Activated B cell treated with CpG ODN at 0.5 μM for 24 hours (primary cell): ENCODE measurements around the gene STRN4. TPM values are rescaled to one million over a fixed set of nuclear protein-coding genes. Genes with fewer than 3 reads are reported as not detected.
"Not testable (repeated sequence)": the region's sequence is repeated elsewhere in the genome, so short reads cannot be mapped to it uniquely, and the experiment has no call there.

Experiments
- ATAC-seq: fragments of 200-7000 bp; cut with Tn5 transposase; one replicate; pipeline ENCODE4 v1.10.0; 2021; ENCODE audit warnings: low read depth, mild to moderate bottlenecking, moderate library complexity
- CTCF ChIA-PET: fragments of 350-600 bp; sonication (Branson Sonifier 250); formaldehyde crosslinking; loops from one replicate; lab custom pipeline; 2021; ENCODE audit warnings: antibody characterized with exemption; lab: Charles Lee
- POLR2A ChIA-PET: fragments of 350-600 bp; sonication (Branson Sonifier 250); formaldehyde crosslinking; loops from one replicate; lab custom pipeline; 2021; ENCODE audit warnings: antibody characterized with exemption; lab: Charles Lee
- DNase-seq: peaks from one replicate; pipeline ENCODE4 v3.0.0; 2022
- H3K27ac Mint-ChIP-seq: one replicate; pipeline ENCODE4 v1.8.0; 2020; ENCODE audit warnings: mixed read lengths
- H3K27me3 Mint-ChIP-seq: one replicate; pipeline ENCODE4 v1.8.0; 2021; ENCODE audit warnings: mixed read lengths
- H3K36me3 Mint-ChIP-seq: one replicate; pipeline ENCODE4 v1.8.0; 2021; ENCODE audit warnings: low read depth, mixed read lengths
- H3K4me1 Mint-ChIP-seq: one replicate; pipeline ENCODE4 v1.8.0; 2021; ENCODE audit warnings: mixed read lengths
- H3K4me3 Mint-ChIP-seq: one replicate; pipeline ENCODE4 v1.8.0; 2020; ENCODE audit warnings: mild to moderate bottlenecking, mixed read lengths
- H3K9me3 Mint-ChIP-seq: one replicate; pipeline ENCODE4 v1.8.0; 2020; ENCODE audit warnings: mixed read lengths
- intact Hi-C: fragments of 100-400 bp; cut with micrococcal nuclease; formaldehyde crosslinking; loops from one replicate; pipeline ENCODE4 v1.15.1; 2024
- total RNA-seq: library from RNA; stranded (reverse); gene quantifications from 2 replicates; pipeline ENCODE4 v1.2.3, GENCODE V29; 2022
- TF ChIP-seq, protein P1 (sequence below): fragments of 200-600 bp; IDR thresholded peaks from one replicate; pipeline ENCODE4 v1.8.0; 2022; ENCODE audit warnings: antibody characterized with exemption, mild to moderate bottlenecking

The STRN4 gene
- total RNA-seq, 1 donor from 2014 or later, result 90.4 TPM

GRCh38 chr19:46773018-46773399, 26.8 kb upstream of the STRN4 start:
- intact Hi-C loops, result no loop called here
- H3K4me1 Mint-ChIP-seq, result no peaks in the 10 kb centered on the region
- H3K27me3 Mint-ChIP-seq, result no peaks in the 10 kb centered on the region
- CTCF ChIA-PET, result interaction anchor here (1.4 kb wide), 1 partner anchor 12 kb away, joined by 4 read pairs; no protein-coding TSS in a partner anchor
- peaks cover 46% of the 10 kb centered on the region for H3K36me3 Mint-ChIP-seq
- POLR2A ChIA-PET, result interaction anchor here (0.6 to 1.2 kb wide), 2 partner anchors 15 to 157 kb away, joined by 3 to 5 read pairs; partner anchors contain the start of gene SLC1A5
- no peak overlapping the region for H3K4me3 Mint-ChIP-seq
- no peak overlapping the region for H3K27ac Mint-ChIP-seq
- TF ChIP-seq, protein P1, sequence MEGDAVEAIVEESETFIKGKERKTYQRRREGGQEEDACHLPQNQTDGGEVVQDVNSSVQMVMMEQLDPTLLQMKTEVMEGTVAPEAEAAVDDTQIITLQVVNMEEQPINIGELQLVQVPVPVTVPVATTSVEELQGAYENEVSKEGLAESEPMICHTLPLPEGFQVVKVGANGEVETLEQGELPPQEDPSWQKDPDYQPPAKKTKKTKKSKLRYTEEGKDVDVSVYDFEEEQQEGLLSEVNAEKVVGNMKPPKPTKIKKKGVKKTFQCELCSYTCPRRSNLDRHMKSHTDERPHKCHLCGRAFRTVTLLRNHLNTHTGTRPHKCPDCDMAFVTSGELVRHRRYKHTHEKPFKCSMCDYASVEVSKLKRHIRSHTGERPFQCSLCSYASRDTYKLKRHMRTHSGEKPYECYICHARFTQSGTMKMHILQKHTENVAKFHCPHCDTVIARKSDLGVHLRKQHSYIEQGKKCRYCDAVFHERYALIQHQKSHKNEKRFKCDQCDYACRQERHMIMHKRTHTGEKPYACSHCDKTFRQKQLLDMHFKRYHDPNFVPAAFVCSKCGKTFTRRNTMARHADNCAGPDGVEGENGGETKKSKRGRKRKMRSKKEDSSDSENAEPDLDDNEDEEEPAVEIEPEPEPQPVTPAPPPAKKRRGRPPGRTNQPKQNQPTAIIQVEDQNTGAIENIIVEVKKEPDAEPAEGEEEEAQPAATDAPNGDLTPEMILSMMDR, result no peak
- ATAC-seq (no peak), DNase-seq (no peak)
- no peaks in the 10 kb centered on the region for H3K9me3 Mint-ChIP-seq

GRCh38 chr19:46772170-46773017, 26.1 kb upstream of the STRN4 start:
- Mint-ChIP-seq H3K4me3 (no peak overlapping the region), H3K36me3 (peaks cover 41% of the 10 kb centered on the region), H3K27ac (no peak overlapping the region), H3K4me1 (no peaks in the 10 kb centered on the region), H3K27me3 (no peaks in the 10 kb centered on the region), H3K9me3 (no peaks in the 10 kb centered on the region)
- CTCF ChIA-PET, result interaction anchor here (1.4 kb wide), 1 partner anchor 13 kb away, joined by 4 read pairs; no protein-coding TSS in a partner anchor
- POLR2A ChIA-PET, result interaction anchor here (0.6 to 1.2 kb wide), 4 partner anchors 16 to 306 kb away, joined by 3 to 5 read pairs (median 4); partner anchors contain the start of gene SLC1A5
- TF ChIP-seq, protein P1, result no peak
- DNase-seq (no peak), ATAC-seq (no peak)
- intact Hi-C loops, result no loop called here

DNA sequence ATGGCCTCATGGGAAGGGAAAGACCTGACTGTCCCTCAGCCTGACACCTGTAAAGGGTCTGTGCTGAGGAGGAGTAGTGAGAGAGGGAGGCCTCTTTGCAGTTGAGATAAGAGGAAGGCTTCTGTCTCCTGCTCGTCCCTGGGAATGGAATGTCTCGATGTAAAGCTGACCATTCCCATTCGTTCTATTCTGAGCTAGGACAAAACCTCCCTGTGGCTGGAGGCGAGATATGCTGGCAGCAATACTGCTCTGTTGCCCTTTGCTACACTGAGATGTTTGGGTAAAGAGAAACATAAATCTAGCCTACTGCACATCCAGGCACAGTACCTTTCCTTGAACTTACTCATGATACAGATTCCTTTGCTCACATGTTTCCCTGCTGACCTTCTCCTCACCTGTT, 22.5 kb upstream of the STRN4 start:
- H3K27ac Mint-ChIP-seq, H3K4me1 Mint-ChIP-seq, ATAC-seq, POLR2A ChIA-PET, DNase-seq, H3K4me3 Mint-ChIP-seq, H3K27me3 Mint-ChIP-seq, intact Hi-C loops, H3K9me3 Mint-ChIP-seq: not testable (repeated sequence)
- peaks cover 10% of the 10 kb centered on the region for H3K36me3 Mint-ChIP-seq
- CTCF ChIA-PET, result interaction anchor here (0.5 to 2.2 kb wide), 2 partner anchors 15 to 140 kb away, joined by 3 to 5 read pairs; no protein-coding TSS in a partner anchor

GRCh38 chr19:46766569-46767317, 20.5 kb upstream of the STRN4 start:
- ATAC-seq (peak; percentile 78), DNase-seq (peak; percentile 44)
- H3K36me3 Mint-ChIP-seq, result peaks cover 2% of the 10 kb centered on the region
- H3K27ac Mint-ChIP-seq, result no peak overlapping the region
- TF ChIP-seq, protein P1, result no peak
- ChIA-PET POLR2A (interaction anchor here (0.8 to 1.4 kb wide), 3 partner anchors 20 to 167 kb away, joined by 3 read pairs; no protein-coding TSS in a partner anchor), CTCF (interaction anchor here (0.6 to 3.9 kb wide), 8 partner anchors 9 to 237 kb away, joined by 3 to 22 read pairs (median 5); partner anchors contain the start of gene SLC1A5)
- no peaks in the 10 kb centered on the region for H3K27me3 Mint-ChIP-seq
- peaks cover 3% of the 10 kb centered on the region for H3K4me1 Mint-ChIP-seq
- H3K9me3 Mint-ChIP-seq, result no peaks in the 10 kb centered on the region
- H3K4me3 Mint-ChIP-seq, result no peak overlapping the region
- intact Hi-C loops, result no loop called here

DNA sequence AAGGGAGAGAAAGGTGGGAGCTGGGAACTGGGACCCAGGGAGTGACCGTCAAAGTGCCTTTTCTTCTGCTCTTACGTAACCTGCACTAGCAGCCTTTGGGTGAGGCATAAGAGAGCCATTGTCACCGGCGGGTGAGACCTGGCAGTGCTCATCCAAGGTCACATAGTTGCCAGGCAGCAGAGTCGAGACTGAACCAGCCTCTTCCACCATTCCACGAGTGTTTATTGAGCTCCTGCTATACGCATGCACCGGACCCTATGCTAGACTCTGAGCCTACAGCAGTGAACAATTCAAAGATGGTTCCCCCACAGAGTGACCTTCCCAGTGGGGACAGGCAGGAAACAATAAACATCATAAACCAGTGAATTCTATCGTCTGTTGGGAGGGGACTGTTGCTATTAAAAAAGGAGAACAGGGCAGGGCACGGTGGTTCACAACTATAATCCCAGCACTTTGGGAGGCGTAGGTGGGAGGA, 18.6 kb upstream of the STRN4 start:
- H3K4me1 Mint-ChIP-seq, result peaks cover 3% of the 10 kb centered on the region
- no peak overlapping the region for H3K27ac Mint-ChIP-seq
- ATAC-seq (no peak), DNase-seq (no peak)
- H3K27me3 Mint-ChIP-seq, result no peaks in the 10 kb centered on the region
- H3K36me3 Mint-ChIP-seq, result no peaks in the 10 kb centered on the region
- TF ChIP-seq, protein P1, result no peak
- intact Hi-C loops, result no loop called here
- ChIA-PET CTCF (interaction anchor here (0.6 to 3.9 kb wide), 4 partner anchors 11 to 145 kb away, joined by 3 to 22 read pairs (median 4); no protein-coding TSS in a partner anchor), POLR2A (interaction anchor here (0.7 kb wide), 1 partner anchor 51 kb away, joined by 3 read pairs; no protein-coding TSS in a partner anchor)
- H3K4me3 Mint-ChIP-seq, result no peak overlapping the region
- no peaks in the 10 kb centered on the region for H3K9me3 Mint-ChIP-seq
